Peyer's patch (tissue), 4 donors: ENCODE results near the gene TBCB. TPM values are rescaled to one million over a fixed set of nuclear protein-coding genes. Genes with fewer than 3 reads are reported as not detected.

Source experiments
- DNase-seq, 3 donors: peaks; one replicate each; pipeline ENCODE4 v3.0.0-alpha.2; 2017 to 2019
- H3K27ac ChIP-seq, 4 donors: fragments of 200-600 bp; sonication (generic); one replicate each; pipeline ENCODE4 v1.5.1; 2016 to 2019
- H3K27me3 ChIP-seq, 2 donors: fragments of 200-600 bp; sonication (generic); one replicate each; pipeline ENCODE4 v1.5.1; 2019
- H3K36me3 ChIP-seq, 3 donors: fragments of 200-600 bp; sonication (generic); one replicate each; pipeline ENCODE4 v1.5.1; 2016 to 2019
- H3K4me1 ChIP-seq, 4 donors: fragments of 200-600 bp; sonication (generic); one replicate each; pipeline ENCODE4 v1.5.1; 2016 to 2019
- H3K4me3 ChIP-seq, 4 donors: fragments of 200-600 bp; sonication (generic); 1 replicate in 3 of 4; 2 replicates in 1 of 4; pipeline ENCODE4 v1.5.1; 2016 to 2019; ENCODE audit warnings: mild to moderate bottlenecking in 1 of 4
- H3K9me3 ChIP-seq, 4 donors: fragments of 200-600 bp; sonication (generic); one replicate each; pipeline ENCODE4 v1.5.1; 2016 to 2019; ENCODE audit warnings: mild to moderate bottlenecking in 1 of 4
- POLR2A ChIP-seq, 2 donors: fragments of 450-650 bp; IDR thresholded peaks; one replicate each; pipeline ENCODE4 v1.5.1; 2017; ENCODE audit warnings: antibody characterized with exemption in 2 of 2, mild to moderate bottlenecking in 2 of 2, moderate library complexity in 2 of 2
- total RNA-seq, 4 donors: library from RNA; depleted of rRNA; stranded (reverse); fragments of >200 nt; gene quantifications; one replicate each; pipeline ENCODE4 v1.1.0, GENCODE V29; 2016
- TF ChIP-seq, protein P1 (sequence below), 6 experiments: fragments of 450-650 bp in 4 of 6; fragments of 200-600 bp in 2 of 6; sonication (generic) in 1 of 6; IDR thresholded peaks; one replicate each; pipeline ENCODE4 v1.5.1; 2017 to 2019; ENCODE audit warnings: antibody characterized with exemption in 6 of 6, mild to moderate bottlenecking in 3 of 6, moderate library complexity in 1 of 6

TBCB gene
- total RNA-seq, 4 donors from 2014 or later = 59.7 to 81.7 (median 69.1) TPM

DNA sequence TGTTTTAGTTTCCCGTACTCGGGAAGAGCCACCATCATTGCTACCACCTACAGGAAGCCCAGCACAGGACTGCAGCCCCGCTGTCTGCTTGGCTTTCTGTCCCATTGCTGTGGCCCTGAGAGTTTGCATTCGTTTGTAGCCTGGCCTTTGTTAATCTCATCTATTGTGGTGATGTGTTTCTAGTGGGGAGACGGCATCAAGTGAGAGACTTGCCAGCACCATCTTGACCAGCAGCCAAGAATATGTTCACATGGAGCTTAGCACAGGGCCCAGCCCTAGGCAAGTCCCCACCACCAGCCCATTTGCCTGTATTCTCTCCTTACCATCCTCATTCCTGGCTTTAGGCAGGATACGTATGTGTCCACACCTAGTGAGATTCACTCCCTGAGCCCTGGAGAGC is 21.6 kb upstream of the TBCB start:
- no peak for TF ChIP-seq POLR2A (IDR thresholded peaks at IDR 0.05)
- TF ChIP-seq, protein P1, sequence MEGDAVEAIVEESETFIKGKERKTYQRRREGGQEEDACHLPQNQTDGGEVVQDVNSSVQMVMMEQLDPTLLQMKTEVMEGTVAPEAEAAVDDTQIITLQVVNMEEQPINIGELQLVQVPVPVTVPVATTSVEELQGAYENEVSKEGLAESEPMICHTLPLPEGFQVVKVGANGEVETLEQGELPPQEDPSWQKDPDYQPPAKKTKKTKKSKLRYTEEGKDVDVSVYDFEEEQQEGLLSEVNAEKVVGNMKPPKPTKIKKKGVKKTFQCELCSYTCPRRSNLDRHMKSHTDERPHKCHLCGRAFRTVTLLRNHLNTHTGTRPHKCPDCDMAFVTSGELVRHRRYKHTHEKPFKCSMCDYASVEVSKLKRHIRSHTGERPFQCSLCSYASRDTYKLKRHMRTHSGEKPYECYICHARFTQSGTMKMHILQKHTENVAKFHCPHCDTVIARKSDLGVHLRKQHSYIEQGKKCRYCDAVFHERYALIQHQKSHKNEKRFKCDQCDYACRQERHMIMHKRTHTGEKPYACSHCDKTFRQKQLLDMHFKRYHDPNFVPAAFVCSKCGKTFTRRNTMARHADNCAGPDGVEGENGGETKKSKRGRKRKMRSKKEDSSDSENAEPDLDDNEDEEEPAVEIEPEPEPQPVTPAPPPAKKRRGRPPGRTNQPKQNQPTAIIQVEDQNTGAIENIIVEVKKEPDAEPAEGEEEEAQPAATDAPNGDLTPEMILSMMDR (IDR thresholded peaks at IDR 0.05) = no peak

GRCh38 chr19:36097036-36097435 is 18.2 kb upstream of the TBCB start:
- Histone ChIP-seq H3K27me3 (no peaks in the 10 kb centered on the region), H3K9me3 (no peaks in the 10 kb centered on the region), H3K36me3 (no peaks in the 10 kb centered on the region), H3K27ac (no peak overlapping the region), H3K4me3 (no peak overlapping the region), H3K4me1 (no peaks in the 10 kb centered on the region)
- TF ChIP-seq, protein P1 (IDR thresholded peaks at IDR 0.05) = no peak
- no peak for TF ChIP-seq POLR2A (IDR thresholded peaks at IDR 0.05)
- DNase-seq = no peak

More for the DNA sequence above, 21.6 kb upstream of the TBCB start:
- Histone ChIP-seq H3K27ac (no peak overlapping the region), H3K9me3 (no peaks in the 10 kb centered on the region), H3K4me1 (no peaks in the 10 kb centered on the region), H3K27me3 (no peaks in the 10 kb centered on the region), H3K4me3 (no peak overlapping the region), H3K36me3 (no peaks in the 10 kb centered on the region)
- DNase-seq = no peak

- TF ChIP-seq, protein P1 (IDR thresholded peaks at IDR 0.05) = no peak
- TF ChIP-seq POLR2A (IDR thresholded peaks at IDR 0.05) = no peak
- no peak for DNase-seq
Measured at GRCh38 chr19:36099166-36099785, 16.0 kb upstream of the TBCB start.

DNA sequence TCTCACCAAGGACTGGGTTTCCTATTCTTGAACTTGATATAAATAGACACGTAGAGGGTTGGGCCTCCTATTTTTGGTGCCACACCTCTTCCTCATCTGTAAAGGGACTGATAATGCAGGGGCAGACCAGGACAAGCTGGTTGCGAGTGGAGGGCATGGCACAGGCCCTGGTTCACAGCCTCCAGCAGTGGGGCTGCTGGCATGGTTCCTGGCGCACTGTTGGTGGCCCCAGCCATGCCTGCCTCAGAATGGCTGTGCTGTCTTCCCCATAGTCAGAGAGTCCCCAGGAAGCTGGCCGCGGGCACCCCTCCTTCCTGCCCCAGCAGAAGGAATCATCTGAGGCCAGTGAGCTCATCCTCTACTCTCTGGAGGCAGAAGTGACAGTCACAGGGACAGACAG is 14.8 kb upstream of the TBCB start:
- Histone ChIP-seq H3K4me1 (no peaks in the 10 kb centered on the region), H3K9me3 (no peaks in the 10 kb centered on the region), H3K27me3 (no peaks in the 10 kb centered on the region), H3K36me3 (peaks cover 0 to 3% (median 0%) of the 10 kb centered on the region in 3 donors), H3K4me3 (no peak overlapping the region), H3K27ac (no peak overlapping the region)
- DNase-seq = no peak
- no peak for TF ChIP-seq POLR2A (IDR thresholded peaks at IDR 0.05)
- TF ChIP-seq, protein P1 (IDR thresholded peaks at IDR 0.05) = no peak

More at GRCh38 chr19:36099166-36099785, 16.0 kb upstream of the TBCB start:
- no peaks in the 10 kb centered on the region for H3K4me1 ChIP-seq
- no peak overlapping the region for H3K27ac ChIP-seq
- no peaks in the 10 kb centered on the region for H3K36me3 ChIP-seq
- no peak overlapping the region for H3K4me3 ChIP-seq
- no peaks in the 10 kb centered on the region for H3K27me3 ChIP-seq
- H3K9me3 ChIP-seq = no peaks in the 10 kb centered on the region

GRCh38 chr19:36101550-36102327 is 13.5 kb upstream of the TBCB start:
- H3K4me3 ChIP-seq = no peak overlapping the region
- H3K36me3 ChIP-seq = peaks cover 0 to 3% (median 0%) of the 10 kb centered on the region in 3 donors
- H3K27me3 ChIP-seq = no peaks in the 10 kb centered on the region
- H3K4me1 ChIP-seq = no peaks in the 10 kb centered on the region
- no peaks in the 10 kb centered on the region for H3K9me3 ChIP-seq
- no peak overlapping the region for H3K27ac ChIP-seq
- DNase-seq = no peak
- TF ChIP-seq POLR2A (IDR thresholded peaks at IDR 0.05) = no peak
- TF ChIP-seq, protein P1 (IDR thresholded peaks at IDR 0.05) = no peak
